ENCODE measurements around the gene USP25. TPM values are rescaled to one million over a fixed set of nuclear protein-coding genes. Genes with fewer than 3 reads are reported as not detected.
A peak's percentile ranks its signal among the peaks of the same experiment; 100 is the strongest.

Gene USP25
- total and polyA plus RNA-seq, 2 donors (not counting 1 experiment from before 2014, with no cell fraction given) = 40.6 to 65.7 TPM

- Histone ChIP-seq H3K79me2 (ENCODE audit: control insufficient read depth, insufficient read depth, low read length) (no peaks in the 10 kb centered on the region), H2AFZ (ENCODE audit: low read length) (no peak overlapping the region), H3K4me1 (ENCODE audit: control insufficient read depth, extremely low read depth, insufficient read depth, low read length) (no peaks in the 10 kb centered on the region), H3K9me3 (ENCODE audit: control insufficient read depth, insufficient read depth, low read depth, low read length) (no peaks in the 10 kb centered on the region), H3K36me3 (ENCODE audit: control insufficient read depth, insufficient read depth, low read length) (no peaks in the 10 kb centered on the region), H3K9ac (ENCODE audit: insufficient read depth, low read length) (no peak overlapping the region), H3K27ac (ENCODE audit: insufficient read depth, low read length) (no peak overlapping the region), H4K20me1 (ENCODE audit: control insufficient read depth, extremely low read depth, insufficient read depth, low read length) (no peaks in the 10 kb centered on the region), H3K4me3 (replicated peaks in 1 of 4; ENCODE audit: control extremely low read depth in 1 of 4, insufficient read depth in 1 of 4, low read depth in 3 of 4, low read length in 4 of 4) (no peak overlapping the region), H3K4me2 (ENCODE audit: extremely low read depth, insufficient read depth, low read length) (no peak overlapping the region), H3K27me3 (ENCODE audit: control insufficient read depth, insufficient read depth, low read length) (no peaks in the 10 kb centered on the region)
- DNase-seq (ENCODE audit: low read depth in 2 of 2) = no peak
- TF ChIP-seq, protein P1, sequence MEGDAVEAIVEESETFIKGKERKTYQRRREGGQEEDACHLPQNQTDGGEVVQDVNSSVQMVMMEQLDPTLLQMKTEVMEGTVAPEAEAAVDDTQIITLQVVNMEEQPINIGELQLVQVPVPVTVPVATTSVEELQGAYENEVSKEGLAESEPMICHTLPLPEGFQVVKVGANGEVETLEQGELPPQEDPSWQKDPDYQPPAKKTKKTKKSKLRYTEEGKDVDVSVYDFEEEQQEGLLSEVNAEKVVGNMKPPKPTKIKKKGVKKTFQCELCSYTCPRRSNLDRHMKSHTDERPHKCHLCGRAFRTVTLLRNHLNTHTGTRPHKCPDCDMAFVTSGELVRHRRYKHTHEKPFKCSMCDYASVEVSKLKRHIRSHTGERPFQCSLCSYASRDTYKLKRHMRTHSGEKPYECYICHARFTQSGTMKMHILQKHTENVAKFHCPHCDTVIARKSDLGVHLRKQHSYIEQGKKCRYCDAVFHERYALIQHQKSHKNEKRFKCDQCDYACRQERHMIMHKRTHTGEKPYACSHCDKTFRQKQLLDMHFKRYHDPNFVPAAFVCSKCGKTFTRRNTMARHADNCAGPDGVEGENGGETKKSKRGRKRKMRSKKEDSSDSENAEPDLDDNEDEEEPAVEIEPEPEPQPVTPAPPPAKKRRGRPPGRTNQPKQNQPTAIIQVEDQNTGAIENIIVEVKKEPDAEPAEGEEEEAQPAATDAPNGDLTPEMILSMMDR (conservative IDR thresholded peaks at IDR 0.05 in 1 of 2, IDR thresholded peaks at IDR 0.05 in 1 of 2; ENCODE audit: low read depth in 1 of 2, low read length in 2 of 2) = no peak
- no peak for TF ChIP-seq EZH2 (IDR thresholded peaks at IDR 0.05; ENCODE audit: low read length, missing control alignments)
Measured at GRCh38 chr21:15701830-15702229, 28.0 kb upstream of the USP25 start.

- no peaks in the 10 kb centered on the region for H4K20me1 ChIP-seq (ENCODE audit: control insufficient read depth, extremely low read depth, insufficient read depth, low read length)
- H3K4me1 ChIP-seq (ENCODE audit: control insufficient read depth, extremely low read depth, insufficient read depth, low read length) = no peaks in the 10 kb centered on the region
- H3K27me3 ChIP-seq (ENCODE audit: control insufficient read depth, insufficient read depth, low read length) = no peaks in the 10 kb centered on the region
- no peaks in the 10 kb centered on the region for H3K79me2 ChIP-seq (ENCODE audit: control insufficient read depth, insufficient read depth, low read length)
- H2AFZ ChIP-seq (ENCODE audit: low read length) = no peak overlapping the region
- no peaks in the 10 kb centered on the region for H3K9me3 ChIP-seq (ENCODE audit: control insufficient read depth, insufficient read depth, low read depth, low read length)
- no peak for TF ChIP-seq EZH2 (IDR thresholded peaks at IDR 0.05; ENCODE audit: low read length, missing control alignments)
- TF ChIP-seq, protein P1 (conservative IDR thresholded peaks at IDR 0.05 in 1 of 2, IDR thresholded peaks at IDR 0.05 in 1 of 2; ENCODE audit: low read depth in 1 of 2, low read length in 2 of 2) = no peak
- H3K9ac ChIP-seq (ENCODE audit: insufficient read depth, low read length) = no peak overlapping the region
- H3K4me2 ChIP-seq (ENCODE audit: extremely low read depth, insufficient read depth, low read length) = no peak overlapping the region
- no peaks in the 10 kb centered on the region for H3K36me3 ChIP-seq (ENCODE audit: control insufficient read depth, insufficient read depth, low read length)
- H3K4me3 ChIP-seq (replicated peaks in 1 of 4; ENCODE audit: control extremely low read depth in 1 of 4, insufficient read depth in 1 of 4, low read depth in 3 of 4, low read length in 4 of 4) = no peak overlapping the region
- H3K27ac ChIP-seq (ENCODE audit: insufficient read depth, low read length) = no peak overlapping the region
- peak in 1 of 2 donors; percentile 70 for DNase-seq (ENCODE audit: low read depth in 2 of 2)
Measured at GRCh38 chr21:15703932-15704331, 25.9 kb upstream of the USP25 start.

- peak; percentile 92 to 98 for DNase-seq (ENCODE audit: low read depth in 2 of 2)
- Histone ChIP-seq H3K27me3 (ENCODE audit: control insufficient read depth, insufficient read depth, low read length) (no peaks in the 10 kb centered on the region), H3K9ac (ENCODE audit: insufficient read depth, low read length) (no peak overlapping the region), H3K4me2 (ENCODE audit: extremely low read depth, insufficient read depth, low read length) (no peak overlapping the region), H3K36me3 (ENCODE audit: control insufficient read depth, insufficient read depth, low read length) (no peaks in the 10 kb centered on the region), H3K79me2 (ENCODE audit: control insufficient read depth, insufficient read depth, low read length) (no peaks in the 10 kb centered on the region), H3K9me3 (ENCODE audit: control insufficient read depth, insufficient read depth, low read depth, low read length) (no peaks in the 10 kb centered on the region), H3K4me3 (replicated peaks in 1 of 4; ENCODE audit: control extremely low read depth in 1 of 4, insufficient read depth in 1 of 4, low read depth in 3 of 4, low read length in 4 of 4) (no peak overlapping the region), H2AFZ (ENCODE audit: low read length) (no peak overlapping the region), H4K20me1 (ENCODE audit: control insufficient read depth, extremely low read depth, insufficient read depth, low read length) (no peaks in the 10 kb centered on the region), H3K4me1 (ENCODE audit: control insufficient read depth, extremely low read depth, insufficient read depth, low read length) (no peaks in the 10 kb centered on the region), H3K27ac (ENCODE audit: insufficient read depth, low read length) (no peak overlapping the region)
- TF ChIP-seq, protein P1 (conservative IDR thresholded peaks at IDR 0.05 in 1 of 2, IDR thresholded peaks at IDR 0.05 in 1 of 2; ENCODE audit: low read depth in 1 of 2, low read length in 2 of 2) = no peak
- no peak for TF ChIP-seq EZH2 (IDR thresholded peaks at IDR 0.05; ENCODE audit: low read length, missing control alignments)
Measured at GRCh38 chr21:15706696-15707095, 23.1 kb upstream of the USP25 start.
